H1 (cell line): ENCODE results near the gene CCDC197. TPM values are rescaled to one million over a fixed set of nuclear protein-coding genes. Genes with fewer than 3 reads are reported as not detected.
A peak's percentile ranks its signal among the peaks of the same experiment; 100 is the strongest.

Experiments used
- CTCF ChIA-PET: fragments of 300-600 bp; sonication (Branson Sonifier 250); formaldehyde crosslinking; loops from one replicate; lab custom pipeline; 2021; ENCODE audit not compliant: partially characterized antibody; lab: Charles Lee
- POLR2A ChIA-PET: fragments of 300-600 bp; sonication (Branson Sonifier 250); formaldehyde crosslinking; loops from one replicate; lab custom pipeline; 2021; ENCODE audit warnings: inconsistent platforms; ENCODE audit not compliant: partially characterized antibody; lab: Charles Lee
- DNase-seq, 2 experiments: peaks; one replicate each; pipeline versions ENCODE4 v3.0.0 to v3.0.0-alpha.2; 2010 to 2022; ENCODE audit warnings: low spot score in 2 of 2, low read depth in 1 of 2, mixed read lengths in 1 of 2
- FAIRE-seq: peaks from 2 replicates; lab custom pipeline; 2011; peaks lifted over from hg19 to GRCh38; lab: Jason Lieb, UNC
- H2AFZ ChIP-seq: 2 replicates; pipeline ENCODE4 v1.8.1; 2012; ENCODE audit warnings: low read length, inconsistent platforms
- H2AK5ac ChIP-seq: 2 replicates; pipeline ENCODE4 v1.6.1; 2013; ENCODE audit warnings: low read depth, low read length
- H2BK120ac ChIP-seq: replicated peaks from 2 replicates; pipeline ENCODE3; 2013; ENCODE audit warnings: low read depth, low read length, inconsistent platforms
- H2BK12ac ChIP-seq: 2 replicates; pipeline ENCODE4 v1.6.1; 2013; ENCODE audit warnings: low read depth, low read length
- H2BK15ac ChIP-seq: 2 replicates; pipeline ENCODE4 v1.6.1; 2013; ENCODE audit warnings: low read length
- H2BK20ac ChIP-seq: 2 replicates; pipeline ENCODE4 v1.6.1; 2013; ENCODE audit warnings: low read length
- H2BK5ac ChIP-seq: 2 replicates; pipeline ENCODE4 v1.6.1; 2013; ENCODE audit warnings: low read depth, low read length
- H3K14ac ChIP-seq: 2 replicates; pipeline ENCODE4 v1.6.1; 2013; ENCODE audit warnings: inconsistent platforms; ENCODE audit not compliant: insufficient read length
- H3K18ac ChIP-seq: 2 replicates; pipeline ENCODE4 v1.6.1; 2013; ENCODE audit warnings: low read length; ENCODE audit errors: extremely low read depth
- H3K23ac ChIP-seq: 2 replicates; pipeline ENCODE4 v1.6.1; 2013; ENCODE audit warnings: inconsistent platforms; ENCODE audit not compliant: insufficient read length
- H3K23me2 ChIP-seq: 2 replicates; pipeline ENCODE4 v1.6.1; 2013; ENCODE audit warnings: low read depth, low read length
- H3K27ac ChIP-seq: 2 replicates; pipeline ENCODE4 v1.6.1; 2011; ENCODE audit warnings: low read depth, low read length, inconsistent platforms
- H3K27me3 ChIP-seq, 4 experiments: replicated peaks in 1 of 4; 1 replicate in 1 of 4; 2 replicates in 3 of 4; pipeline versions ENCODE4 v1.6.1 to v1.8.1; 2011 to 2013; ENCODE audit warnings: low read length in 3 of 4, mild to moderate bottlenecking in 3 of 4, inconsistent platforms in 2 of 4, mixed read lengths in 2 of 4, moderate library complexity in 1 of 4; ENCODE audit not compliant: control insufficient read depth in 3 of 4, insufficient read depth in 3 of 4; ENCODE audit errors: extremely low read depth in 1 of 4
- H3K36me3 ChIP-seq, 4 experiments: 2 replicates each; pipeline versions ENCODE4 v1.6.1 to v1.8.1; 2011 to 2013; ENCODE audit warnings: mild to moderate bottlenecking in 4 of 4, low read length in 3 of 4, moderate library complexity in 2 of 4, control low read depth in 1 of 4, inconsistent platforms in 1 of 4; ENCODE audit not compliant: insufficient read depth in 4 of 4, control insufficient read depth in 2 of 4
- H3K4ac ChIP-seq: replicated peaks from 2 replicates; pipeline ENCODE3; 2013; ENCODE audit warnings: low read length, low read depth, mixed read lengths, inconsistent platforms; ENCODE audit not compliant: insufficient read length
- H3K4me1 ChIP-seq, 4 experiments: replicated peaks in 1 of 4; 1 replicate in 1 of 4; 2 replicates in 3 of 4; pipeline versions ENCODE4 v1.6.1 to v1.8.1; 2011 to 2013; ENCODE audit warnings: low read length in 3 of 4, inconsistent platforms in 2 of 4, mixed read lengths in 1 of 4; ENCODE audit not compliant: insufficient read depth in 4 of 4, control insufficient read depth in 3 of 4
- H3K4me2 ChIP-seq, 2 experiments: 2 replicates each; pipeline versions ENCODE4 v1.6.1 to v1.8.1; 2011 to 2013; ENCODE audit warnings: low read depth in 2 of 2, low read length in 2 of 2, control low read depth in 1 of 2, inconsistent platforms in 1 of 2, mild to moderate bottlenecking in 1 of 2; ENCODE audit not compliant: insufficient read depth in 1 of 2
- H3K4me3 ChIP-seq, 4 experiments: fragments of 200-600, 300-600 bp in 1 of 4; sonication (generic), shearing (Covaris generic), sonication (Bioruptor Twin) in 1 of 4; 2 replicates each; pipeline versions ENCODE4 v1.5.1 to v1.8.1; 2011 to 2016; ENCODE audit warnings: low read length in 4 of 4, low read depth in 3 of 4, control low read depth in 2 of 4, inconsistent platforms in 2 of 4, mild to moderate bottlenecking in 2 of 4, mixed read lengths in 1 of 4, moderate library complexity in 1 of 4; ENCODE audit not compliant: insufficient read depth in 2 of 4; ENCODE audit errors: extremely low read depth in 1 of 4
- H3K56ac ChIP-seq: replicated peaks from 2 replicates; pipeline ENCODE3; 2013; ENCODE audit warnings: low read depth, mild to moderate bottlenecking, mixed read lengths, low read length, inconsistent platforms; ENCODE audit not compliant: insufficient read length
- H3K79me1 ChIP-seq: 2 replicates; pipeline ENCODE4 v1.6.1; 2013; ENCODE audit warnings: low read depth, low read length, control low read depth
- H3K79me2 ChIP-seq, 2 experiments: 2 replicates each; pipeline versions ENCODE4 v1.6.1 to v1.8.1; 2012 to 2013; ENCODE audit warnings: low read length in 2 of 2, mild to moderate bottlenecking in 2 of 2, inconsistent platforms in 1 of 2; ENCODE audit not compliant: insufficient read depth in 2 of 2, control insufficient read depth in 1 of 2
- H3K9ac ChIP-seq, 4 experiments: replicated peaks in 1 of 4; 1 replicate in 1 of 4; 2 replicates in 3 of 4; pipeline versions ENCODE4 v1.6.1 to v1.8.1; 2011 to 2013; ENCODE audit warnings: low read depth in 3 of 4, low read length in 3 of 4, control low read depth in 2 of 4, mild to moderate bottlenecking in 2 of 4, moderate library complexity in 2 of 4, inconsistent platforms in 1 of 4; ENCODE audit errors: extremely low read depth in 1 of 4
- H3K9me3 ChIP-seq, 2 experiments: 2 replicates each; pipeline versions ENCODE4 v1.6.1 to v1.8.1; 2012 to 2013; ENCODE audit warnings: mild to moderate bottlenecking in 2 of 2, moderate library complexity in 2 of 2, control low read depth in 1 of 2, inconsistent platforms in 1 of 2, low read depth in 1 of 2, low read length in 1 of 2, mixed read lengths in 1 of 2; ENCODE audit not compliant: insufficient read depth in 2 of 2
- H4K20me1 ChIP-seq, 2 experiments: replicated peaks in 1 of 2; 2 replicates each; pipeline versions ENCODE3 to v1.8.1; 2011 to 2013; ENCODE audit warnings: inconsistent platforms in 2 of 2, low read length in 2 of 2, mild to moderate bottlenecking in 1 of 2; ENCODE audit not compliant: insufficient read depth in 2 of 2, control insufficient read depth in 1 of 2
- H4K5ac ChIP-seq: 2 replicates; pipeline ENCODE4 v1.6.1; 2013; ENCODE audit warnings: low read length, low read depth, mixed read lengths, inconsistent platforms; ENCODE audit not compliant: insufficient read length
- H4K8ac ChIP-seq: 2 replicates; pipeline ENCODE4 v1.8.0; 2013; ENCODE audit warnings: mild to moderate bottlenecking, moderate library complexity, low read length, inconsistent platforms; ENCODE audit not compliant: insufficient read depth; ENCODE audit errors: extremely low read depth
- H4K91ac ChIP-seq: replicated peaks from 2 replicates; pipeline ENCODE3; 2013; ENCODE audit warnings: low read length, mixed read lengths, inconsistent platforms; ENCODE audit not compliant: insufficient read length
- CBX8 ChIP-seq: fragments of 300-800, 300-1000 bp; sonication (generic); IDR thresholded peaks from 2 replicates; pipeline ENCODE4 v1.7.1; 2016; ENCODE audit warnings: low read depth, low read length, borderline replicate concordance
- WGBS, 2 experiments: shearing (Covaris generic) in 1 of 2; methylation state at CpG; one replicate each; pipeline versions ENCODE4 v1.1.6 to v1.1.7; 2013 to 2015; ENCODE audit warnings: low lambda C conversion rate in 2 of 2, mixed read lengths in 2 of 2, inconsistent platforms in 1 of 2, low coverage in 1 of 2, missing lambda C conversion rate in 1 of 2; ENCODE audit not compliant: insufficient replicate concordance in 2 of 2, insufficient coverage in 1 of 2, insufficient read length in 1 of 2; ENCODE audit errors: extremely low coverage in 1 of 2, missing lambda C conversion rate in 1 of 2; 5-methylcytosine and 5-hydroxymethylcytosine counted together
- polyA plus RNA-seq, 7 experiments: library from polyadenylated mRNA; depleted of rRNA in 3 of 7; stranded (reverse) in 5 of 7; unstranded in 2 of 7; fragments of >200 nt in 5 of 7; fragments of 200-250 nt in 2 of 7; gene quantifications; 1 replicate in 5 of 7; 2 replicates in 1 of 7; 4 replicates in 1 of 7; pipeline versions ENCODE4 v1.2.1 to v1.2.3, GENCODE V29; 2011 to 2013; ENCODE audit warnings: missing spikeins in 2 of 7, mixed read lengths in 2 of 7
- total RNA-seq: library from RNA; stranded (reverse); fragmentation: NEBNext Ultra II Directional; extraction: Animal tissue kit (Norgen Biotek cat#: 25700); gene quantifications from 2 replicates; pipeline ENCODE4 v1.2.1, GENCODE V29; 2021

CCDC197 gene
- total and polyA plus RNA-seq, 2 of the 8 experiments (the other 6 are each of a cell fraction or from before 2014, with no cell fraction given), result not detected

- Histone ChIP-seq H3K79me2 (no peaks in the 10 kb centered on the region), H3K14ac (no peak overlapping the region), H2BK120ac (no peak overlapping the region), H3K4me1 (peaks cover 0 to 13% (median 7%) of the 10 kb centered on the region in 4 experiments; a peak in 5 of 7 replicates), H3K23me2 (no peaks in the 10 kb centered on the region), H3K9ac (no peak overlapping the region), H3K36me3 (no peaks in the 10 kb centered on the region), H3K79me1 (no peaks in the 10 kb centered on the region), H3K27ac (no peak overlapping the region), H2AK5ac (no peak overlapping the region), H3K4ac (no peak overlapping the region), H2BK5ac (no peak overlapping the region), H3K23ac (no peak overlapping the region), H2BK20ac (no peak overlapping the region), H4K91ac (no peak overlapping the region), H4K5ac (no peak overlapping the region), H3K4me3 (no peak overlapping the region), H3K4me2 (no peak overlapping the region), H3K18ac (no peak overlapping the region), H3K9me3 (no peaks in the 10 kb centered on the region), H2BK12ac (peak overlapping the region; percentile 4; the same call in 1 of the 2 replicates), H3K27me3 (no peaks in the 10 kb centered on the region), H2AFZ (no peak overlapping the region), H4K20me1 (no peaks in the 10 kb centered on the region), H4K8ac (no peak overlapping the region), H3K56ac (no peak overlapping the region), H2BK15ac (no peak overlapping the region)
- POLR2A ChIA-PET, result no interaction called here
- 95% methylated on average over 4 of the region's 4 CpGs; no CpG with 5 or more reads in 1 of the 2 experiments for WGBS, 2 experiments
- no peak for FAIRE-seq
- CTCF ChIA-PET, result interaction anchor here (3.8 to 8.1 kb wide), 2 partner anchors 15 to 18 kb away, joined by 22 to 57 read pairs; partner anchors contain the start of gene ASB2
- DNase-seq, result no peak
- no peak for TF ChIP-seq CBX8
Measured at GRCh38 chr14:93954516-93954830, 42.6 kb upstream of the CCDC197 start.
